CD4-positive, alpha-beta T cell treated with Interleukin-4 for 4 hours (primary cell): ENCODE data around the gene PPP1R12C.
A peak's percentile ranks its signal among the peaks of the same experiment; 100 is the strongest.
"Not testable (repeated sequence)": the region's sequence is repeated elsewhere in the genome, so short reads cannot be mapped to it uniquely, and the experiment has no call there.

ENCODE experiments used
- DNase-seq: peaks from one replicate; pipeline ENCODE4 v3.0.0-alpha.2; 2020

The PPP1R12C gene

GRCh38 chr19:55070466-55071128 is 46.8 kb downstream of the PPP1R12C start:
- DNase-seq, result no peak

GRCh38 chr19:55069865-55070197 is 47.6 kb downstream of the PPP1R12C start:
- DNase-seq, result no peak

- DNase-seq, result no peak
Measured at GRCh38 chr19:55068950-55069864, 48.2 kb downstream of the PPP1R12C start.

GRCh38 chr19:55067869-55068268 is 49.6 kb downstream of the PPP1R12C start:
- DNase-seq, result no peak

GRCh38 chr19:55066107-55066709 is 51.2 kb downstream of the PPP1R12C start:
- DNase-seq, result no peak

- DNase-seq, result not testable (repeated sequence)
Measured at GRCh38 chr19:55065516-55065915, 51.9 kb downstream of the PPP1R12C start.

- DNase-seq, result no peak
Measured at GRCh38 chr19:55063492-55063843, 54.0 kb downstream of the PPP1R12C start.

- DNase-seq, result peak; percentile 93
Measured at GRCh38 chr19:55062735-55063491, 54.5 kb downstream of the PPP1R12C start, which contains the start of gene RDH13. Gene RDH13 (minus strand): TSS chr19:55063148. CDS start chr19:55063032, 116 bp downstream.

GRCh38 chr19:55060287-55060686 is 57.1 kb downstream of the PPP1R12C start:
- not testable (repeated sequence) for DNase-seq

- no peak for DNase-seq
Measured at GRCh38 chr19:55058781-55059610, 58.4 kb downstream of the PPP1R12C start.

- no peak for DNase-seq
Measured at GRCh38 chr19:55056827-55057226, 60.6 kb downstream of the PPP1R12C start.

GRCh38 chr19:55053735-55054134 is 63.7 kb downstream of the PPP1R12C start:
- no peak for DNase-seq

- DNase-seq, result no peak
Measured at GRCh38 chr19:55050749-55051532, 66.5 kb downstream of the PPP1R12C start.

GRCh38 chr19:55048446-55048845 is 69.0 kb downstream of the PPP1R12C start:
- no peak for DNase-seq

GRCh38 chr19:55047951-55048350 is 69.5 kb downstream of the PPP1R12C start:
- DNase-seq, result no peak

- DNase-seq, result no peak
Measured at GRCh38 chr19:55046975-55047622, 70.3 kb downstream of the PPP1R12C start.

GRCh38 chr19:55044771-55045716 is 72.4 kb downstream of the PPP1R12C start:
- no peak for DNase-seq

GRCh38 chr19:55044286-55044685 is 73.2 kb downstream of the PPP1R12C start:
- DNase-seq, result no peak

- no peak for DNase-seq
Measured at GRCh38 chr19:55042688-55043087, 74.7 kb downstream of the PPP1R12C start.

- no peak for DNase-seq
Measured at GRCh38 chr19:55042344-55042678, 75.1 kb downstream of the PPP1R12C start.
